AG09319 (cell line): ENCODE data around the gene TRAF1.

ENCODE experiments used
- DNase-seq: peaks from one replicate; pipeline ENCODE4 v3.0.0-alpha.2; 2010; ENCODE audit warnings: low read depth; ENCODE audit errors: extremely low read depth
- TF ChIP-seq, protein P1 (sequence below): IDR thresholded peaks from 2 replicates; pipeline ENCODE4 v1.5.1; 2011; ENCODE audit warnings: low read depth, mild to moderate bottlenecking, inconsistent platforms, low read length, moderate library complexity

Gene TRAF1

DNA sequence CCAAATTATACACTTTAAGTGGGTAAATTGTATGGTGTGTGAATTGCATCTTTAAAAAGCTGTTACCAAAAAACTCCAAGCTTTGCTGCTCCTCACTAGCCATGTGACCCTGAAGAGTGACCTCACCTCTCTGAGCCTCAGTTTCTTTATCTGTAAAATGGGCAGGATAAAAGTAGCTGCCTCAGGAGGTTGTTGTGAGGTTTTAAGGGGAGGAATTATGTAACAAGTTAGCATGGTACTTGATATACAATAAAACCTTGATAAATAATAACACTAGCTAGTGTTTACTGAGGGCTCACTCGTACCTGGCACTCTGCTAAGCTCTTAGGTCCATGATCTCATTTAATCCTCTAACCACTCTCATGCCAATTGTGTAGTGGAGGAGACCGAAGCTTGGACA, 30.6 kb downstream of the TRAF1 start:
- no peak for DNase-seq
- TF ChIP-seq, protein P1, sequence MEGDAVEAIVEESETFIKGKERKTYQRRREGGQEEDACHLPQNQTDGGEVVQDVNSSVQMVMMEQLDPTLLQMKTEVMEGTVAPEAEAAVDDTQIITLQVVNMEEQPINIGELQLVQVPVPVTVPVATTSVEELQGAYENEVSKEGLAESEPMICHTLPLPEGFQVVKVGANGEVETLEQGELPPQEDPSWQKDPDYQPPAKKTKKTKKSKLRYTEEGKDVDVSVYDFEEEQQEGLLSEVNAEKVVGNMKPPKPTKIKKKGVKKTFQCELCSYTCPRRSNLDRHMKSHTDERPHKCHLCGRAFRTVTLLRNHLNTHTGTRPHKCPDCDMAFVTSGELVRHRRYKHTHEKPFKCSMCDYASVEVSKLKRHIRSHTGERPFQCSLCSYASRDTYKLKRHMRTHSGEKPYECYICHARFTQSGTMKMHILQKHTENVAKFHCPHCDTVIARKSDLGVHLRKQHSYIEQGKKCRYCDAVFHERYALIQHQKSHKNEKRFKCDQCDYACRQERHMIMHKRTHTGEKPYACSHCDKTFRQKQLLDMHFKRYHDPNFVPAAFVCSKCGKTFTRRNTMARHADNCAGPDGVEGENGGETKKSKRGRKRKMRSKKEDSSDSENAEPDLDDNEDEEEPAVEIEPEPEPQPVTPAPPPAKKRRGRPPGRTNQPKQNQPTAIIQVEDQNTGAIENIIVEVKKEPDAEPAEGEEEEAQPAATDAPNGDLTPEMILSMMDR, result no peak

DNA sequence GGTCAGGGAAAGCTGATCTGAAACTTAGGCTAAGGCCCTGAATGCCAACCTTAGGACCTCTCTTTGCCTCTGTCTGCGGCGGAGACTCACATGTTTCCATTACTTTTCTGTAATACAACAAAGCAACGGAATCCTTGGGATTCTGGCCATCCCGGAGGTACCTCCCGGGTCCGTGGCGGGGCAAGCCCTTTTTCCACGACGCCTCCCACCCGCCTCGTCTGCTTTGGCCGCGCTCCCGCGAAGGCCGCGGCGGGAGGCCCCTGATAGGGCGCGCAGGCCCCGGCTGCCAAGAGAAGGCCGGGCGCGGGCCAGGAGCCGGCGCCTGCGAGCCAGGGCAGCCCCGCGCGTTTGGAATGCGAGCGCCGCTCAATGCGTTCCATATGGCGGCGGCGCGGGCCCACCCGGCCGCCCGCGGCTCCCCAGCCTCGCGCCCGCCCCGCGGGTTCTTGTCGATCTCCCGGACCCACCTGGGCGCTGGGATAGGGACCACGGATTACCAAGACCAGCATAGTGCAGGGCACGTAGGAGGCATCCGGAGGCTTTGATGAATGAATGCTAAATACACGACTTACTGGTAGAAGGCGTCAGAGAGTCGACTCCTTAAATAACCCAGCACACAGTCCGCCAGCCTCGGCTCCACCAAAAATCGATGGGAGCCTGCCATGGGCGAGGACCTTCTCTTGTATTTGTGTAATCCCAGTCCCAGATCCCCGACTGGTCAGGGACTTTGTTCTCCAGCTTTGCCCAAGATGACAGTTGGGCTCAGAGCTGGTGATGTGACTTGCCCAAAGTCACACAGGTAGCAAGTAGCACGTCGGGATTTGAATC, 32.1 kb downstream of the TRAF1 start:
- no peak for DNase-seq

DNA sequence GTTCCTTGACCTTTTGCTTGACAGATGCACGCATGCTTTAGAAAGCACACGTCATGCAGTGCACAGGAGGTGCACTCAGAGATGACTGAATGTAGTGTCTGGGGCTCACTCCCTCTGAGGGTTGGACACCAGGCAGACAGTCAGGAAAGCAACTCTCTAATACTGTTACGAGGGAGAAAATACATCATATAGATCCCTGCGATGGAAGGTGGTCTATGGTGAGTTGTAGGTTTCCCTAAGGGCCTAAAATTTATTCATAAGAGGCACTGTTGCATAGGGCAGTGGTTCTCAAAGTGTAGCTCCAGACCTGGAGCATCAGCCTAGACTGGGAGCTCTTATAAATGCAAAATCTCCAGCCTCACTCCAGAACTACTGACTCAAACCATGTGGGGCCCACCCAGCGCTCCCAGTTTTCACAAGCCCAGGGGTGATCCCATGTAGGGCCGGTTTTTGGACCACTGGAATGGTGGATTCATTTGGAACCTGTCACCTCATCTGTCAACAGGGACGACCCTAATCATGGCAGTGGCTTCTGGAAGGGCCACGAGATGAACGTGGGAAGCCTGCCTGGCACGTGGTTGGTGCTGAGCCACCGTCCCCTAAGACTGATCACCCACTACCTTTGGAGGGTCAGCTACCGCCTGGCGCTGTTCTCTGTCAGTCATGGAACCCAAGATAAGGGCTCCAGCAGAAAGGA, 32.8 kb downstream of the TRAF1 start:
- no peak for DNase-seq
- TF ChIP-seq, protein P1, result no peak

More for the DNA sequence above, 32.1 kb downstream of the TRAF1 start:
- TF ChIP-seq, protein P1, result no peak

DNA sequence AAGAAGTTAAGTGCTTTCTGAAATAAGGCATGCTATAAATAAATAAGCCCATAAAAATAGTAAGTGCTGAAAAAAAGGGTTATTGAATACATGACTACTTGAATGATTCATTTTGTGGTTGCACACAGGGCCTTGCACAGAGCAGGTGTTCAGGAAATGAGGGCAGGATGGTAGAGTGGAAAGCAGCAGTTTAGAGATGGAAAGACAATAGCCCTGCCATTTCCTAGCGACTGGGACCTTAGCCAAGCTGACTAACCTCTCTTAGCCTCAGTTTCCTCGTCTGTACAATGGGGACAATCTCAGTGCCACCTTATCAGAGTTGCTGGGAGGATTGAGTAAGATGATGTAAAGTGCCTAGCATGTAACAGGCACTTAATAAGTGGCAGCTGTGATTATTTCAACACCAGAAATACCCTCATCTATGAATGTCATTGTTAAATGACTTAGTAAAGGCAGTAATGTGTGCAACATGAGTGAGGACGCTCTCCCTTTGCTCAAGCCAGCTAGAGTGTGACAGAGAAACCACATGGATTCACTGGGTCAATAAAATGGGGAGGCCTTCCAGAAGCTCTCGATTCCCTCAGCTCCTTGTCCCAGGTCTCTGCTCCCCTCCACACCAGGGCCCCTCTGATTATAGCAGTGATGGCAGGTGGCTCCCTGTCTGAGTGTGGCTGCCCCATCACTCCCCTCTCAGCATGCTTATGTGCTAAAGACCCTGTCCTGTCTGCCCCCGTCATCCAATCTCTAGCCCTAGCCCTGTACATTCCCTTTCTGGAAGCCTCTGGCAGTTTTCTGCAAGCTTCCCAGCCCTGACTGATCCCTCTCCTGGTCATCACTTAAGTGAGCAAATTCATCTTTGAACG, 33.6 kb downstream of the TRAF1 start:
- no peak for DNase-seq

DNA sequence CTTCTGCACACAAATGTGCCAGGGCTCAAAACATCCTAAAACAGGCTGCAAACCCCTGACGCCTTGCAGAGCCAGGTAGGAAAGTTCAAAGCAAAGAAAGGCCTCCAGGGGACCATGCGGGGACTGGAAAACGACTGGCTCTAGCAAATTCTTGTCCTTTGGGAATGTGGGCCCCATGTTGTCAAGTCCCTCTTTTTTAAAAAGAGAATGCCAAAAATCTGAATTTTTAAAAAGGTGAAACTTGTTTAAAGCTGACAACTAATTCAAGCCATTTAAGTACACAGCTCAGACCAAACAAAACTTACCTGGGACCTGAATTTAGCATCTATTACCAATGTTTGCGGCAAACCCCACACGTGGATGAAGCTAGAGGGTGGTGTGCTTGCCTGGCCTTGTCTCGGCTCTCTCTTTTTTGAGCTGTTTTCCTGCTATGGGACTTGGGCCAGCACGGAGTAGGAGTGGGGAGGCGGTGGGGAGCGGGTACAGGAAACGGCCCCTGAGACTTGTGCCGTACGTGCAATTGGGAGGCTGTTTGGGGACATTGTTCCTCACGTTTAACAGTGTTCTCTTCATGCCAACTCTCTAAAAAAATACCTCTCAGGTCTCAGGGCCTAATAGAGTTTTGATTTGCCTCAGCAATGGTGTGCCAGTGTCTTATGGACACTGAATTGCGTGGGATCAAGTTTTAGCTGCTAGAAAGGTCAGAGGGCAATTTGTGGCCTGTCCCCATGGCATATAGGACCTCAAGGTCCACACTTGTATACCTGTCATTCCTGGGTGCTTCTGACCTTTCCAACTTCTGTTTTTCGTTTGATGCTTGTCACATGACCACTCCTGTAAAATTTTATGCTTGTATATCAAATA, 34.5 kb downstream of the TRAF1 start:
- TF ChIP-seq, protein P1, result no peak
- DNase-seq, result no peak

More for the DNA sequence above, 33.6 kb downstream of the TRAF1 start:
- TF ChIP-seq, protein P1, result no peak

DNA sequence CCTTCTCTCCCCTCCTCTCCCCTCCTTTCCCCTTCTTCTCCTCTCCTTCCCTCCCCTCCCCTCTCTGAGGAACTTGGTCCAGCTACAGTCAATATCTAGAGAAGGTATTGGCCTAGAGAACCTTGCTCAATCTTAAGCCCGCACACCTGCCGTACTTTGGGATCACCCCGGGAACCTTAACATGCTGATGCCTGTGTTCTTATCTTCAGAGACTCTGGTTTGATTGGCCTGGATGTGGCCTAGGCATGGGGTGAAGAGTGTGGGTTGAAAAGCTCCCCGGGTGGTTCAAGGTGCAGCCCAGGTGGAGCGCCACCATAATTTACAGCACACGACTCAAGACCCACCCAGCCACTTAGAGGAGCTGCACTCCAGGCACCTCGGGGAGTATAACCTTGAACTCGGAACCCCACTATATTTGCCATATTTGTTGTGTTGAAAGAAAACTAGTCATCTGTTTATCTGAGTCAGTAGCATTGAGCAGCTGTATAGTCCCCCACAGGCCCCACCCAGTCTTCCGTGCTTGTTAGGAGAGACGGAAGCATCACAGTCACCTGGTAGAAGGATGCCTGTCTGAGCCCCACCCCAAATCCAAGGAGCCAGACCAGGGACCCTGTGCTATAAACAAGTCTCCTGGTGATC, 35.2 kb downstream of the TRAF1 start:
- no peak for DNase-seq
- TF ChIP-seq, protein P1, result no peak
